NCI-H345 (cell line): Measurements from ENCODE around the gene ELOB.
A peak's percentile ranks its signal among the peaks of the same experiment; 100 is the strongest.

ENCODE experiments used
- DNase-seq: peaks from one replicate; lab custom pipeline; 2025; lab: John Stamatoyannopoulos, UW

The ELOB gene

GRCh38 chr16:2777231-2777902, at the start of gene ELOB:
Gene ELOB, minus strand, starts transcription at chr16:2777280. Its CDS starts 41 bp downstream, at chr16:2777239.
- peak; percentile 90 for DNase-seq

- no peak for DNase-seq
Observed at GRCh38 chr16:2825906-2826305, 48.8 kb upstream of the ELOB start.

GRCh38 chr16:2825049-2825742, 48.1 kb upstream of the ELOB start:
- no peak for DNase-seq

GRCh38 chr16:2824626-2825025, 47.5 kb upstream of the ELOB start:
- DNase-seq = no peak

GRCh38 chr16:2822496-2822895, 45.4 kb upstream of the ELOB start:
- no peak for DNase-seq

GRCh38 chr16:2822158-2822495, 45.0 kb upstream of the ELOB start:
- no peak for DNase-seq

GRCh38 chr16:2821487-2822157, 44.5 kb upstream of the ELOB start:
- DNase-seq = no peak

GRCh38 chr16:2820836-2821486, 43.9 kb upstream of the ELOB start:
- no peak for DNase-seq

GRCh38 chr16:2819939-2820835, 43.1 kb upstream of the ELOB start:
- no peak for DNase-seq

GRCh38 chr16:2819179-2819938, 42.3 kb upstream of the ELOB start:
- DNase-seq = no peak

GRCh38 chr16:2818272-2818876, 41.3 kb upstream of the ELOB start:
- no peak for DNase-seq

GRCh38 chr16:2817340-2818271, 40.5 kb upstream of the ELOB start:
- DNase-seq = no peak

- DNase-seq = no peak
Observed at GRCh38 chr16:2816751-2817339, 39.8 kb upstream of the ELOB start, which contains the start of gene PRSS21. Gene PRSS21, plus strand, starts transcription at chr16:2817237. Its CDS starts 32 bp downstream, at chr16:2817269.

- no peak for DNase-seq
Observed at GRCh38 chr16:2815299-2815771, 38.3 kb upstream of the ELOB start.

- DNase-seq = no peak
Observed at GRCh38 chr16:2814551-2815298, 37.6 kb upstream of the ELOB start.

GRCh38 chr16:2813771-2814221, 36.7 kb upstream of the ELOB start:
- no peak for DNase-seq

- DNase-seq = no peak
Observed at GRCh38 chr16:2811703-2812471, 34.8 kb upstream of the ELOB start.
